Activated naive CD8-positive, alpha-beta T cell treated with anti-CD3 and anti-CD28 coated beads for 36 hours (primary cell): ENCODE results near the gene LAMA3. TPM values are rescaled to one million over a fixed set of nuclear protein-coding genes. Genes with fewer than 3 reads are reported as not detected.

Experiments used
- DNase-seq: peaks from one replicate; pipeline ENCODE4 v3.0.0; 2021
- H3K27ac Mint-ChIP-seq: one replicate; pipeline ENCODE4 v1.8.0; 2022; ENCODE audit warnings: mild to moderate bottlenecking, moderate library complexity, mixed read lengths
- H3K27me3 Mint-ChIP-seq: one replicate; pipeline ENCODE4 v1.8.0; 2022; ENCODE audit warnings: mild to moderate bottlenecking, mixed read lengths
- H3K36me3 Mint-ChIP-seq: one replicate; pipeline ENCODE4 v1.8.0; 2021; ENCODE audit warnings: mild to moderate bottlenecking, mixed read lengths
- H3K4me1 Mint-ChIP-seq: one replicate; pipeline ENCODE4 v1.8.0; 2021; ENCODE audit warnings: mixed read lengths
- H3K4me3 Mint-ChIP-seq: one replicate; pipeline ENCODE4 v1.8.0; 2022; ENCODE audit warnings: mild to moderate bottlenecking, moderate library complexity, mixed read lengths
- H3K9me3 Mint-ChIP-seq: one replicate; pipeline ENCODE4 v1.8.0; 2022; ENCODE audit warnings: mixed read lengths
- total RNA-seq, 2 experiments: library from RNA; stranded (reverse); gene quantifications; one replicate each; pipeline ENCODE4 v1.2.3, GENCODE V29; 2021

Gene LAMA3
- total RNA-seq, 2 experiments from 2014 or later: 0.31 to 0.42 TPM

GRCh38 chr18:23878336-23878900 lies 189.2 kb downstream of the LAMA3 start:
- Mint-ChIP-seq H3K27me3 (no peaks in the 10 kb centered on the region), H3K4me3 (no peak overlapping the region), H3K9me3 (no peaks in the 10 kb centered on the region), H3K36me3 (no peaks in the 10 kb centered on the region), H3K27ac (no peak overlapping the region), H3K4me1 (peaks cover 16% of the 10 kb centered on the region)
- no peak for DNase-seq

GRCh38 chr18:23879126-23879525 lies 189.9 kb downstream of the LAMA3 start:
- Mint-ChIP-seq H3K27ac (no peak overlapping the region), H3K4me1 (peaks cover 13% of the 10 kb centered on the region), H3K4me3 (no peak overlapping the region), H3K9me3 (no peaks in the 10 kb centered on the region), H3K27me3 (no peaks in the 10 kb centered on the region), H3K36me3 (no peaks in the 10 kb centered on the region)
- no peak for DNase-seq

GRCh38 chr18:23879544-23879943 lies 190.3 kb downstream of the LAMA3 start:
- Mint-ChIP-seq H3K36me3 (no peaks in the 10 kb centered on the region), H3K27me3 (no peaks in the 10 kb centered on the region), H3K27ac (no peak overlapping the region), H3K9me3 (no peaks in the 10 kb centered on the region), H3K4me1 (peaks cover 16% of the 10 kb centered on the region), H3K4me3 (no peak overlapping the region)
- no peak for DNase-seq

- DNase-seq: no peak
- H3K27me3 Mint-ChIP-seq: no peaks in the 10 kb centered on the region
Observed at GRCh38 chr18:23879966-23880565, 190.8 kb downstream of the LAMA3 start.

GRCh38 chr18:23880931-23881617 lies 191.8 kb downstream of the LAMA3 start:
- Mint-ChIP-seq H3K36me3 (no peaks in the 10 kb centered on the region), H3K4me3 (no peak overlapping the region), H3K27me3 (no peaks in the 10 kb centered on the region), H3K9me3 (no peaks in the 10 kb centered on the region), H3K27ac (no peak overlapping the region), H3K4me1 (peaks cover 29% of the 10 kb centered on the region)
- DNase-seq: no peak

More at GRCh38 chr18:23879966-23880565, 190.8 kb downstream of the LAMA3 start:
- Mint-ChIP-seq H3K4me1 (peaks cover 20% of the 10 kb centered on the region), H3K27ac (no peak overlapping the region), H3K4me3 (no peak overlapping the region), H3K36me3 (no peaks in the 10 kb centered on the region), H3K9me3 (no peaks in the 10 kb centered on the region)

- Mint-ChIP-seq H3K36me3 (peaks cover 1% of the 10 kb centered on the region), H3K4me1 (peaks cover 30% of the 10 kb centered on the region)
Observed at GRCh38 chr18:23881778-23882177, 192.5 kb downstream of the LAMA3 start.

GRCh38 chr18:23882616-23883276 lies 193.5 kb downstream of the LAMA3 start:
- H3K9me3 Mint-ChIP-seq: no peaks in the 10 kb centered on the region
- H3K27me3 Mint-ChIP-seq: no peaks in the 10 kb centered on the region
- no peak overlapping the region for H3K4me3 Mint-ChIP-seq
- H3K4me1 Mint-ChIP-seq: peaks cover 30% of the 10 kb centered on the region
- H3K36me3 Mint-ChIP-seq: peaks cover 1% of the 10 kb centered on the region
- H3K27ac Mint-ChIP-seq: no peak overlapping the region
- DNase-seq: no peak

More at GRCh38 chr18:23881778-23882177, 192.5 kb downstream of the LAMA3 start:
- H3K27ac Mint-ChIP-seq: no peak overlapping the region
- no peak overlapping the region for H3K4me3 Mint-ChIP-seq
- DNase-seq: no peak
- no peaks in the 10 kb centered on the region for H3K27me3 Mint-ChIP-seq
- H3K9me3 Mint-ChIP-seq: no peaks in the 10 kb centered on the region

GRCh38 chr18:23883277-23883790 lies 194.1 kb downstream of the LAMA3 start:
- H3K36me3 Mint-ChIP-seq: peaks cover 1% of the 10 kb centered on the region
- no peak overlapping the region for H3K27ac Mint-ChIP-seq
- no peak overlapping the region for H3K4me3 Mint-ChIP-seq
- DNase-seq: no peak
- peaks cover 30% of the 10 kb centered on the region for H3K4me1 Mint-ChIP-seq
- no peaks in the 10 kb centered on the region for H3K9me3 Mint-ChIP-seq
- H3K27me3 Mint-ChIP-seq: no peaks in the 10 kb centered on the region

- H3K36me3 Mint-ChIP-seq: peaks cover 1% of the 10 kb centered on the region
- peak overlapping the region; percentile 66 for H3K27ac Mint-ChIP-seq
- H3K27me3 Mint-ChIP-seq: no peaks in the 10 kb centered on the region
- H3K4me1 Mint-ChIP-seq: peaks cover 30% of the 10 kb centered on the region
- H3K4me3 Mint-ChIP-seq: no peak overlapping the region
- DNase-seq: no peak
- no peaks in the 10 kb centered on the region for H3K9me3 Mint-ChIP-seq
Observed at GRCh38 chr18:23884681-23885375, 195.6 kb downstream of the LAMA3 start.

GRCh38 chr18:23885750-23886149 lies 196.5 kb downstream of the LAMA3 start:
- DNase-seq: no peak
- H3K4me3 Mint-ChIP-seq: no peak overlapping the region
- H3K36me3 Mint-ChIP-seq: peaks cover 1% of the 10 kb centered on the region
- peaks cover 30% of the 10 kb centered on the region for H3K4me1 Mint-ChIP-seq
- no peaks in the 10 kb centered on the region for H3K27me3 Mint-ChIP-seq
- no peak overlapping the region for H3K27ac Mint-ChIP-seq
- H3K9me3 Mint-ChIP-seq: no peaks in the 10 kb centered on the region

- peaks cover 30% of the 10 kb centered on the region for H3K4me1 Mint-ChIP-seq
- H3K27ac Mint-ChIP-seq: no peak overlapping the region
- no peaks in the 10 kb centered on the region for H3K9me3 Mint-ChIP-seq
- no peak overlapping the region for H3K4me3 Mint-ChIP-seq
- H3K27me3 Mint-ChIP-seq: no peaks in the 10 kb centered on the region
- peaks cover 1% of the 10 kb centered on the region for H3K36me3 Mint-ChIP-seq
- DNase-seq: no peak
Observed at GRCh38 chr18:23887035-23887434, 197.8 kb downstream of the LAMA3 start.

- Mint-ChIP-seq H3K9me3 (no peaks in the 10 kb centered on the region), H3K4me1 (peaks cover 30% of the 10 kb centered on the region), H3K36me3 (peaks cover 1% of the 10 kb centered on the region), H3K4me3 (no peak overlapping the region), H3K27me3 (no peaks in the 10 kb centered on the region), H3K27ac (no peak overlapping the region)
- DNase-seq: no peak
Observed at GRCh38 chr18:23887493-23887892, 198.2 kb downstream of the LAMA3 start.

- Mint-ChIP-seq H3K27me3 (no peaks in the 10 kb centered on the region), H3K27ac (no peak overlapping the region), H3K9me3 (no peaks in the 10 kb centered on the region), H3K4me3 (no peak overlapping the region), H3K36me3 (peaks cover 3% of the 10 kb centered on the region), H3K4me1 (peaks cover 20% of the 10 kb centered on the region)
- DNase-seq: no peak
Observed at GRCh38 chr18:23888881-23889280, 199.6 kb downstream of the LAMA3 start.

- H3K4me3 Mint-ChIP-seq: no peak overlapping the region
- no peak for DNase-seq
- H3K9me3 Mint-ChIP-seq: no peaks in the 10 kb centered on the region
- H3K36me3 Mint-ChIP-seq: peaks cover 3% of the 10 kb centered on the region
- H3K27ac Mint-ChIP-seq: no peak overlapping the region
- H3K4me1 Mint-ChIP-seq: peaks cover 12% of the 10 kb centered on the region
- H3K27me3 Mint-ChIP-seq: no peaks in the 10 kb centered on the region
Observed at GRCh38 chr18:23889907-23890306, 200.7 kb downstream of the LAMA3 start.

- Mint-ChIP-seq H3K9me3 (no peaks in the 10 kb centered on the region), H3K27me3 (no peaks in the 10 kb centered on the region), H3K4me3 (no peak overlapping the region), H3K4me1 (peaks cover 6% of the 10 kb centered on the region), H3K27ac (no peak overlapping the region), H3K36me3 (peaks cover 3% of the 10 kb centered on the region)
- no peak for DNase-seq
Observed at GRCh38 chr18:23890589-23890988, 201.3 kb downstream of the LAMA3 start.
